ENCODE results near the gene CCSAP. TPM values are rescaled to one million over a fixed set of nuclear protein-coding genes. Genes with fewer than 3 reads are reported as not detected.

CCSAP gene
- total and polyA plus RNA-seq, 2 of the 4 experiments (the other 2 are of a cell fraction), result 2.3 to 3.8 TPM

GRCh38 chr1:229328598-229329362 lies 14.1 kb downstream of the CCSAP start:
- dilution Hi-C loops (cut with HindIII; ENCODE audit: low sequenced_read_pairs, unreplicated experiment) (no loop called here), in situ Hi-C loops (cut with MboI; ENCODE audit: low sequenced_read_pairs) (no loop called here), intact Hi-C loops (cut with micrococcal nuclease) (no loop called here)
- Histone ChIP-seq H3K4me1 (ENCODE audit: control insufficient read depth, insufficient read depth, low read length) (peaks cover 2% of the 10 kb centered on the region; the same call in 1 of the 2 replicates), H2BK20ac (ENCODE audit: low read depth, low read length) (no peak overlapping the region), H3K18ac (ENCODE audit: low read depth, low read length) (no peak overlapping the region), H3K9ac (ENCODE audit: low read depth, low read length) (no peak overlapping the region), H4K20me1 (ENCODE audit: insufficient read depth, low read length) (no peaks in the 10 kb centered on the region), H3K9me3 (ENCODE audit: control insufficient read depth, insufficient read depth, low read length) (no peaks in the 10 kb centered on the region), H3K4me3 (ENCODE audit: insufficient read depth, low read depth, low read length) (no peak overlapping the region), H3K27me3 (ENCODE audit: control insufficient read depth, insufficient read depth, low read length) (no peaks in the 10 kb centered on the region), H2BK120ac (ENCODE audit: low read depth, low read length) (no peak overlapping the region), H3K14ac (replicated peaks; ENCODE audit: low read depth, low read length) (no peak overlapping the region), H3K36me3 (ENCODE audit: control insufficient read depth, insufficient read depth, low read length) (peaks cover 8% of the 10 kb centered on the region), H3K23ac (ENCODE audit: low read depth, low read length) (no peak overlapping the region), H3K9me1 (ENCODE audit: insufficient read depth, low read length) (no peaks in the 10 kb centered on the region), H2AK5ac (ENCODE audit: low read depth, low read length) (no peak overlapping the region), H2AFZ (replicated peaks; ENCODE audit: low read length, poor library complexity) (no peak overlapping the region), H2AK9ac (replicated peaks; ENCODE audit: low read depth, low read length, poor library complexity) (no peak overlapping the region), H3K79me1 (ENCODE audit: low read depth in 1 of 2, low read length in 2 of 2) (peaks cover 5 to 8% of the 10 kb centered on the region in 2 experiments; a peak in 3 of 4 replicates), H4K8ac (ENCODE audit: low read depth in 2 of 2, low read length in 2 of 2) (no peak overlapping the region), H3K27ac (ENCODE audit: insufficient read depth, low read length) (no peak overlapping the region), H3K4me2 (ENCODE audit: low read depth, low read length) (no peak overlapping the region), H2BK5ac (ENCODE audit: low read depth, low read length, poor library complexity, severe bottlenecking) (no peak overlapping the region), H4K5ac (ENCODE audit: low read depth, low read length) (no peak overlapping the region), H3K4ac (ENCODE audit: low read depth, low read length) (no peak overlapping the region), H2BK15ac (ENCODE audit: low read depth, low read length) (no peak overlapping the region), H4K91ac (ENCODE audit: insufficient read depth, low read depth, low read length) (no peak overlapping the region), H3K56ac (ENCODE audit: extremely low read depth, insufficient read depth, low read length) (no peak overlapping the region)
- POLR2A ChIA-PET (ENCODE audit: unreplicated experiment), result no interaction called here
- DNase-seq, result no peak
- ATAC-seq (ENCODE audit: low read depth), result no peak
- WGBS, 2 experiments (ENCODE audit: extremely low coverage in 2 of 2, insufficient read length in 1 of 2), result 100% methylated on average over 3 of the region's 7 CpGs; no CpG with 5 or more reads in 1 of the 2 experiments
- BruUV-seq (replicated peaks), result no TSS peak
- TF ChIP-seq RAD21 (IDR thresholded peaks at IDR 0.05; ENCODE audit: low read length) (no peak), CHD1 (IDR thresholded peaks at IDR 0.05; ENCODE audit: low read depth, low read length) (no peak), SMC3 (IDR thresholded peaks at IDR 0.05; ENCODE audit: low read depth, low read length) (no peak), NFE2L2 (IDR thresholded peaks at IDR 0.05; ENCODE audit: low read depth, low read length) (no peak), RFX5 (IDR thresholded peaks at IDR 0.05; ENCODE audit: low read depth, low read length) (no peak), USF2 (IDR thresholded peaks at IDR 0.05; ENCODE audit: low read depth, low read length) (no peak), CTCF (conservative IDR thresholded peaks at IDR 0.05; ENCODE audit: low read depth, low read length) (no peak), MAFK (IDR thresholded peaks at IDR 0.05; ENCODE audit: low read depth, low read length) (no peak), RCOR1 (IDR thresholded peaks at IDR 0.05; ENCODE audit: insufficient replicate concordance, low read length) (no peak), BHLHE40 (IDR thresholded peaks at IDR 0.05; ENCODE audit: low read depth, low read length) (no peak), POLR2A (IDR thresholded peaks at IDR 0.05; ENCODE audit: low read depth, low read length) (no peak), MAZ (IDR thresholded peaks at IDR 0.05; ENCODE audit: borderline replicate concordance, low read depth, low read length) (no peak)
- CTCF ChIA-PET, result no interaction called here

Measured in IMR-90 (cell line).